NAMALWA (cell line): ENCODE results near the gene PRPF31.
A peak's percentile ranks its signal among the peaks of the same experiment; 100 is the strongest.

Experiments used
- DNase-seq: peaks from one replicate; pipeline ENCODE4 v3.0.0-alpha.2; 2015; ENCODE audit warnings: low spot score

Gene PRPF31

DNA sequence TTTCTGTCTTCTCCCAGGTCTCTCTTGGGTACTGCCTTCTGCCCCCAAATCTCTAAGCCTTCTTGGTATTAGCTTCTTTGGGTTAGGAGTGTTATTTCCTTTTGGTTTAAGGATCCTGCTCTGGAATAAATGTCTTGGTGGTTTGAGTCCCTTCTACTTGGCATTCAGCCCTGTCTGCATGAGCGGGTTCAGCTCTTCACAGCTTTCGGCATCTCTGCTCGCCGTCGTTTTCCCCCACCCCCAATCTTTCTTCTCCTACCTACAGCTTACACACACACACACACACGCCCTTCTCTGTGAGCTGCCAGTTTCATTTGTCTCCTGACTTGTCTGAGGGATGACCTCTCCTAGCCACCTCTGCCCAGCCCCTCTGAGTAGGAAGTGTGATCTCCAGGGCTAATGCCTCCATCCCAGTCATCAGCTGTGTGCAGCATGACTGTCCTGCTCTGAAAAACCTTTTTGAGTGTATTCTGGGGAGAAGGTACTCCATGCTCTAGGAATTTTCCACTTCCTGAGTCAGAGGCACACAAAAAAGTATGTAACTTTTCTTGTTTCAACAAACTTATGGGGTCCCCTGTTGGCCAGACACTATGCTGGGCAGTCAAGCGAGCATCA is 26.7 kb downstream of the PRPF31 start:
- DNase-seq, result no peak

- no peak for DNase-seq
Observed at GRCh38 chr19:54145541-54146158, 30.1 kb downstream of the PRPF31 start.

- no peak for DNase-seq
Observed at GRCh38 chr19:54147676-54148075, 32.1 kb downstream of the PRPF31 start.

- DNase-seq, result no peak
Observed at GRCh38 chr19:54148158-54148557, 32.6 kb downstream of the PRPF31 start.

- DNase-seq, result no peak
Observed at GRCh38 chr19:54149021-54149812, 33.7 kb downstream of the PRPF31 start.

DNA sequence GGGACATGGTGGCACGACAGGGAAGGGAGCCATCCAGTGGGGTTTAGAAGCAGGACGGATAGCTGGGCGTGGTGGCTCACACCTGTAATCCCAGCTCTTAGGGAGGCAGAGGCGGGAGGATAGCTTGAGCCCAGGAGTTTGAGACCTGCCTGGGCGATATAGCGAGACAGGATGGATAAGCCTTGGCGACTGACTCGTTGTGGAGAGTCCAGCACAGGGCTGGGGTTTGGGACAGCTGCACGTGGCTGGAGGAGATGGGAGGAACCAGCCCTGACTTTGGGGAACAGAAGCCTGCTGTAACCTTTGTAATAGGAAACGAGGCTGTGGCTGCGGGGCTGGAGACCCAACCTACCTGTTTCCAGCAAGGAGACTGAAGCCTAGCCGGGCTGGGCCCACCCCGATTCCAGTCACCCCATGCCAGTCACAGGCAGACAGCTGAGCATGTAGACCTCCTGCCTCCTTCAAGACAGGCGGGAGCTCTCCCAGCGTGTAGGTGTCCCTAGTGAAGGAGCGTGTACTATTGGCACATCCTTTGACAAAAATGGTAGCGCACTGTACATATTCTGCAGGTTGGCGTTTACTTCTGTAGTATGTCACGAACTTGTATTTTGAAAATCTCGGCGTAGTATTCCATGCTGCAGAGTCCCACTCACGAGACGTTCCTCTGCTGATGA is 35.9 kb downstream of the PRPF31 start:
- no peak for DNase-seq

GRCh38 chr19:54152267-54152666 is 36.7 kb downstream of the PRPF31 start:
- no peak for DNase-seq

- no peak for DNase-seq
Observed at GRCh38 chr19:54152878-54153524, 37.4 kb downstream of the PRPF31 start.

GRCh38 chr19:54153731-54154326 is 38.3 kb downstream of the PRPF31 start:
- no peak for DNase-seq

DNA sequence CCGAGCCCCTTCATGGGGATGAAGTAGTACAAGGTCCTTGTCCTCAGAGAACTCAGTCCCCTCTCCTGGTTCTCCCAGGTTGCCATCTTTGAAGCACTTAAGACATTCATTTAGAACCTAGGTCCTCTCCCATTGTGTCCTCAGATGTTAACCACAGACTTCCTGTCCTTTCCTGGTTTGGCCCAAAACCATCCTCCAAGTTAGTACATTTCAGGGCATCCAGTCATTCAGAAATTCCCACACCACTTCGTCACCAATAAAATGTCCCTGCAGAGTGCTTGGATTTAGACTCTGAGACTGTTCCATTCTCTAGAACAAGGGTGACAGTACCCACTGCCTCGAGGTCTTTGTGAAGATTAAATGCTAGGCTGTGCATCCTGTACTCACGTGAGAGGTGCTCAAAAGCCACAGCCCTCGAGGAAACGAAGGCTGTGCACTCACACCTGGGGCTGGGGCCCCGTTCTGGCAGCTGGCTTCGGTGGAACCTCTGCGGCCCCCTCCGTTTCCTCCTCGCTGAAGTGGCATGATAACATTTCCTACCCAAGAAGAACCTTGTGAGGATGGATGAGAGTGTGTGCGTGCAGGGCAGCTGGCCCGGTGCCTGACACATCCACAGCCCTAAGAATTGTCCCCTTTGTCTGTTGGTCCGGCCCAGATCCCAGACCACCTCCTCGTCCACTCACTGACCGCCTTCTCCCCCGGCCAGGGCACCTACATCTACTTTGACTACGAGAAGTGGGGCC is 39.2 kb downstream of the PRPF31 start:
- peak; percentile 50 for DNase-seq

DNA sequence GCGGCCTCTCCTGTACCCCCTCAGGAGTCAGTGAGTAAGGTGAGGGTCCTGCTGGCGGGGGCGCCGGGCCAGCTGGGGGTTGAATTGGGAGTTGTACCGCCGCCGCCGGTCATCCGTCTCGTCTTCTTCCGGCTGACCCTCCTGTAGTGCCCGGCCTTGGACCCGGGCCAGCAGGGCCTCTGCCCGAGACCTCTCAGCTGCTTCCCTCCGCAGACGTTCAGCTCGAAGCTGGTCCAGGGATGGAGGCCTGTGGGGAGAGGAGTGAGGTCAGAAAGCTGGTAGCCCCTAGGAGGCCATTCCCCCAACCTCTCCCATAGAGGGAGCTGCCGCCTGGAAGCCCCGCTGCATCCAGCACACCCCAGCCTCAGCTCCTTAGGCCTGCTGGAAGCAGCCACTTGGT is 40.1 kb downstream of the PRPF31 start:
- no peak for DNase-seq

DNA sequence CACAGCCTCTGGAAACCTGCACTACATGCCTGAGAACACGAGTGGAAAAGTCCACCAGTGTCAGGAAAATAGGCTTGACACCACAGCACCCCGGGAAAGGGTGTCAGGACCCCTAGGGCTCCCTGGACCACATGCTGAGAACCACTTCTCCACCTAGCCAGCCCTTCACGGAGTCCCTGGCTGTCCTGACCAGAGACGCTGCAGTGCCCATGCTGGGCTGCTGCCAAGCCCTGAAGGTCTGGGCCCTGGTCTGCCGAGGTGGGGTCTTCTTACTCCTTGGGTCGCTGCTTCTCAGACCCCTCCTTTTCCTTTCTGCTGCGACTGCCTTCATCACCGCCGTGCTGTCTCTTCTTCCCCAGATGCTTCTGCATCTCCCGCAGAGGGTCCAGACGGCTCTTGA is 40.9 kb downstream of the PRPF31 start:
- no peak for DNase-seq

DNA sequence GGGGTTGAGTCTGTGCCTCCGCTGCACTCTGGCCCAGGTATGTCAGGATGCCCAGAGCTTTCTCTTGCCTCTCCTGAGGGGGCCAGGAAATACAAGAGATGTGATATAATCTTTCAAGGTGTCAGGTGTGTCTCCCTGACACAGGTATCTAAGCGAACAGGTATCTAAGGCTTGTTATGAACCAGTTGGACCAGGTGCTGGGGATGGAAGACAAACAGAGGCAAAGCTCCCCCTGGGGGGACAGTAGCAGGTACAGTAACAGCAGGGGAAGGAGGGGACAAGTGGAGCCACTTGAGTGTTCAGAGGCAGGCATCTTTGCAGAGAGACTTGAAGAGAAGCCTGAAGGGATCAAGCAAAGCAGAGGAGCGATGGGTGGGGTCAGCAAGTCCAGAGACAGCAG is 41.4 kb downstream of the PRPF31 start:
- DNase-seq, result no peak

DNA sequence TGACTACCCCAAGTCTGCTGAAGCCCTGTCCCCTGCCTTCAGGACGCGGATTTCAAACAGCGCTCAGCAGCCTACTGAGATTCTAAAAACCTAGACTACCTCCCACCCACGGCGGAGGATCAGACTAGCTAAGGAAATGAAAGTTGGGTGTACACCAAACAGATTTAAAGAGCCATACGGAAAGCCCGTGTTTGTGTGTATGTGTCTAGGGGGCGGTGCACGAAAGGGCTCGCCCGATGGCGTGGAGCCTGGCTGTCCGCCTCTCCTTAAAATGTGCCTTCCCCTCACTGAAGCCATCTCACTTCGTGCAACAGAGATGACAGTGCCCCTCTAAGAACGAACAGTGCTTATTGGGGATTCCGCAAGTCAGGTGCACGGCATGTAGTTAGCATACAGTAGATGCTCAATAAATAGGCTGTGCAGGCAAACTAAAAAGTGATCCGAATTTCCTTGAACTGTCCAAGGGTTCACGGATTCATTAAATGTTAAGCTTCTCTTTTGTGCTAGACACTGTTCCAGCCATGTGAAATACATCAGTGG is 43.3 kb downstream of the PRPF31 start:
- DNase-seq, result peak; percentile 72

GRCh38 chr19:54159352-54160181 is 44.0 kb downstream of the PRPF31 start, which contains the start of gene LENG1:
Gene LENG1 (minus strand): TSS chr19:54159721. CDS start chr19:54159695, 26 bp downstream.
- DNase-seq, result peak; percentile 100

- no peak for DNase-seq
Observed at GRCh38 chr19:54160182-54160811, 44.7 kb downstream of the PRPF31 start.

DNA sequence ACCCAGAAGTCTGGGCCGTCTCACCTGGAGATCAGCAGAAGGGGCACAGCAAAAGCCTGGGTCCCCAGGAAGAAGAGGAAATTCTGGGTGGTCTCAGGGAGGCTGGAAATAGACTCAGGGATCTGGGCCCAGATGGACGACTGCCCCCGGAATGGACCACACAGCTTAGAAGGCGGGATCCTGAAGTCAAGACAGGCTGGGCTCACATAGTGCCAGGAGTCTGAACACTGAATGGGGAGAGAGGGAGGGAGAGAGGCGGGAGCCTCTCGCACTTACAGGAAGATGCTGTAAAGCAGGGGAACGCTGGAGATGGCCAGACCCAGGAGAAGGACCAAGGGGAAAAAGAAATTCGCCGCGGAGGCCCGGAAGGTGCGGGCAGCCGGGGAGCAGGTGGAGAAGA is 45.3 kb downstream of the PRPF31 start:
- no peak for DNase-seq

GRCh38 chr19:54162241-54162805 is 46.8 kb downstream of the PRPF31 start:
- peak; percentile 94 for DNase-seq

GRCh38 chr19:54162884-54163283 is 47.3 kb downstream of the PRPF31 start:
- DNase-seq, result no peak
